ENCODE data around the gene DLST.

The DLST gene

GRCh38 chr14:74866708-74867389 lies 14.9 kb upstream of the DLST start:
- Histone ChIP-seq H3K27ac (ENCODE audit: low read depth, low read length) (no peak overlapping the region), H4K8ac (ENCODE audit: low read depth, low read length) (no peak overlapping the region), H2AFZ (ENCODE audit: insufficient read depth, low read length, poor library complexity) (no peak overlapping the region), H3K9ac (ENCODE audit: low read length) (no peak overlapping the region), H3K4me3 (ENCODE audit: low read depth, low read length) (no peak overlapping the region), H3K4me1 (ENCODE audit: control insufficient read depth in 1 of 2, insufficient read depth in 2 of 2, low read length in 2 of 2) (no peaks in the 10 kb centered on the region), H3K18ac (ENCODE audit: low read length) (no peak overlapping the region), H3K9me3 (ENCODE audit: insufficient read depth, low read depth, low read length) (no peaks in the 10 kb centered on the region), H3K79me2 (ENCODE audit: control insufficient read depth, insufficient read depth, low read length, poor library complexity) (no peaks in the 10 kb centered on the region), H2BK12ac (ENCODE audit: low read length) (no peak overlapping the region), H3K4me2 (ENCODE audit: low read length) (no peak overlapping the region), H2BK5ac (ENCODE audit: low read depth, low read length, poor library complexity) (no peak overlapping the region), H3K79me1 (ENCODE audit: low read length) (no peaks in the 10 kb centered on the region), H4K12ac (ENCODE audit: low read depth, low read length) (no peak overlapping the region), H2BK120ac (ENCODE audit: insufficient read depth, low read length, poor library complexity) (no peak overlapping the region), H3K4ac (ENCODE audit: low read depth, low read length) (no peak overlapping the region), H2AK5ac (ENCODE audit: low read length) (no peak overlapping the region), H3K27me3 (ENCODE audit: insufficient read depth, low read length) (no peaks in the 10 kb centered on the region), H3K36me3 (ENCODE audit: control insufficient read depth in 1 of 2, insufficient read depth in 2 of 2, low read length in 2 of 2) (no peaks in the 10 kb centered on the region), H3K14ac (ENCODE audit: low read length) (no peak overlapping the region), H3K23ac (ENCODE audit: low read length) (no peak overlapping the region), H4K91ac (ENCODE audit: low read depth, low read length) (no peak overlapping the region)
- no CpG with 5 or more reads among the region's 3 CpGs for WGBS (ENCODE audit: extremely low coverage, insufficient coverage, insufficient read length)
- no peak for DNase-seq

GRCh38 chr14:74867673-74868072 lies 14.0 kb upstream of the DLST start:
- no peak overlapping the region for H3K27ac ChIP-seq (ENCODE audit: low read depth, low read length)

GRCh38 chr14:74868739-74869138 lies 13.0 kb upstream of the DLST start:
- H2BK120ac ChIP-seq (ENCODE audit: insufficient read depth, low read length, poor library complexity): no peak overlapping the region
- no peak overlapping the region for H3K18ac ChIP-seq (ENCODE audit: low read length)
- H3K9me3 ChIP-seq (ENCODE audit: insufficient read depth, low read depth, low read length): no peaks in the 10 kb centered on the region
- WGBS (ENCODE audit: extremely low coverage, insufficient coverage, insufficient read length): no CpG with 5 or more reads among the region's 8 CpGs
- H4K91ac ChIP-seq (ENCODE audit: low read depth, low read length): no peak overlapping the region
- H2AK5ac ChIP-seq (ENCODE audit: low read length): no peak overlapping the region
- H4K12ac ChIP-seq (ENCODE audit: low read depth, low read length): no peak overlapping the region
- H3K4me2 ChIP-seq (ENCODE audit: low read length): no peak overlapping the region
- no peak overlapping the region for H3K4me3 ChIP-seq (ENCODE audit: low read depth, low read length)
- H3K79me2 ChIP-seq (ENCODE audit: control insufficient read depth, insufficient read depth, low read length, poor library complexity): no peaks in the 10 kb centered on the region
- H3K27me3 ChIP-seq (ENCODE audit: insufficient read depth, low read length): no peaks in the 10 kb centered on the region
- no peaks in the 10 kb centered on the region for H3K36me3 ChIP-seq (ENCODE audit: control insufficient read depth in 1 of 2, insufficient read depth in 2 of 2, low read length in 2 of 2)
- H3K79me1 ChIP-seq (ENCODE audit: low read length): no peaks in the 10 kb centered on the region
- H2AFZ ChIP-seq (ENCODE audit: insufficient read depth, low read length, poor library complexity): no peak overlapping the region
- H3K27ac ChIP-seq (ENCODE audit: low read depth, low read length): no peak overlapping the region
- H4K8ac ChIP-seq (ENCODE audit: low read depth, low read length): no peak overlapping the region
- DNase-seq: no peak
- H2BK12ac ChIP-seq (ENCODE audit: low read length): no peak overlapping the region
- no peak overlapping the region for H3K14ac ChIP-seq (ENCODE audit: low read length)
- H3K4me1 ChIP-seq (ENCODE audit: control insufficient read depth in 1 of 2, insufficient read depth in 2 of 2, low read length in 2 of 2): no peaks in the 10 kb centered on the region
- no peak overlapping the region for H3K23ac ChIP-seq (ENCODE audit: low read length)
- H3K9ac ChIP-seq (ENCODE audit: low read length): no peak overlapping the region
- no peak overlapping the region for H2BK5ac ChIP-seq (ENCODE audit: low read depth, low read length, poor library complexity)
- no peak overlapping the region for H3K4ac ChIP-seq (ENCODE audit: low read depth, low read length)

More at GRCh38 chr14:74867673-74868072, 14.0 kb upstream of the DLST start:
- Histone ChIP-seq H3K18ac (ENCODE audit: low read length) (no peak overlapping the region), H2BK5ac (ENCODE audit: low read depth, low read length, poor library complexity) (no peak overlapping the region), H4K91ac (ENCODE audit: low read depth, low read length) (no peak overlapping the region), H3K4ac (ENCODE audit: low read depth, low read length) (no peak overlapping the region), H3K4me1 (ENCODE audit: control insufficient read depth in 1 of 2, insufficient read depth in 2 of 2, low read length in 2 of 2) (no peaks in the 10 kb centered on the region), H3K4me3 (ENCODE audit: low read depth, low read length) (no peak overlapping the region), H3K79me2 (ENCODE audit: control insufficient read depth, insufficient read depth, low read length, poor library complexity) (no peaks in the 10 kb centered on the region), H2BK120ac (ENCODE audit: insufficient read depth, low read length, poor library complexity) (no peak overlapping the region), H3K36me3 (ENCODE audit: control insufficient read depth in 1 of 2, insufficient read depth in 2 of 2, low read length in 2 of 2) (no peaks in the 10 kb centered on the region), H3K14ac (ENCODE audit: low read length) (no peak overlapping the region), H3K9me3 (ENCODE audit: insufficient read depth, low read depth, low read length) (no peaks in the 10 kb centered on the region), H2AK5ac (ENCODE audit: low read length) (no peak overlapping the region), H3K23ac (ENCODE audit: low read length) (no peak overlapping the region), H4K12ac (ENCODE audit: low read depth, low read length) (no peak overlapping the region), H3K4me2 (ENCODE audit: low read length) (no peak overlapping the region), H4K8ac (ENCODE audit: low read depth, low read length) (no peak overlapping the region), H2AFZ (ENCODE audit: insufficient read depth, low read length, poor library complexity) (no peak overlapping the region), H3K9ac (ENCODE audit: low read length) (no peak overlapping the region), H3K27me3 (ENCODE audit: insufficient read depth, low read length) (no peaks in the 10 kb centered on the region), H2BK12ac (ENCODE audit: low read length) (no peak overlapping the region), H3K79me1 (ENCODE audit: low read length) (no peaks in the 10 kb centered on the region)
- WGBS (ENCODE audit: extremely low coverage, insufficient coverage, insufficient read length): no CpG with 5 or more reads among the region's 5 CpGs
- no peak for DNase-seq

- Histone ChIP-seq H3K4ac (ENCODE audit: low read depth, low read length) (no peak overlapping the region), H3K9me3 (ENCODE audit: insufficient read depth, low read depth, low read length) (no peaks in the 10 kb centered on the region), H3K18ac (ENCODE audit: low read length) (no peak overlapping the region), H3K4me1 (ENCODE audit: control insufficient read depth in 1 of 2, insufficient read depth in 2 of 2, low read length in 2 of 2) (no peaks in the 10 kb centered on the region), H3K4me2 (ENCODE audit: low read length) (no peak overlapping the region), H3K23ac (ENCODE audit: low read length) (no peak overlapping the region), H4K91ac (ENCODE audit: low read depth, low read length) (no peak overlapping the region), H3K79me1 (ENCODE audit: low read length) (no peaks in the 10 kb centered on the region), H4K8ac (ENCODE audit: low read depth, low read length) (no peak overlapping the region), H2AK5ac (ENCODE audit: low read length) (no peak overlapping the region), H2AFZ (ENCODE audit: insufficient read depth, low read length, poor library complexity) (no peak overlapping the region), H3K4me3 (ENCODE audit: low read depth, low read length) (no peak overlapping the region), H3K79me2 (ENCODE audit: control insufficient read depth, insufficient read depth, low read length, poor library complexity) (no peaks in the 10 kb centered on the region), H4K12ac (ENCODE audit: low read depth, low read length) (no peak overlapping the region), H2BK120ac (ENCODE audit: insufficient read depth, low read length, poor library complexity) (no peak overlapping the region), H2BK5ac (ENCODE audit: low read depth, low read length, poor library complexity) (no peak overlapping the region), H3K9ac (ENCODE audit: low read length) (no peak overlapping the region), H3K27me3 (ENCODE audit: insufficient read depth, low read length) (no peaks in the 10 kb centered on the region), H3K14ac (ENCODE audit: low read length) (no peak overlapping the region), H3K27ac (ENCODE audit: low read depth, low read length) (no peak overlapping the region), H3K36me3 (ENCODE audit: control insufficient read depth in 1 of 2, insufficient read depth in 2 of 2, low read length in 2 of 2) (no peaks in the 10 kb centered on the region), H2BK12ac (ENCODE audit: low read length) (no peak overlapping the region)
- WGBS (ENCODE audit: extremely low coverage, insufficient coverage, insufficient read length): no CpG with 5 or more reads among the region's 4 CpGs
- no peak for DNase-seq
Observed at GRCh38 chr14:74871819-74872218, 9.9 kb upstream of the DLST start.
